Occipital lobe (tissue), 2 donors: Measurements from ENCODE around the gene PTP4A1. TPM values are rescaled to one million over a fixed set of nuclear protein-coding genes. Genes with fewer than 3 reads are reported as not detected.
A peak's percentile ranks its signal among the peaks of the same experiment; 100 is the strongest.

Experiments
- DNase-seq: peaks from one replicate; lab custom pipeline; 2025; lab: John Stamatoyannopoulos, UW
- total RNA-seq: library from RNA; depleted of rRNA; stranded (reverse); fragments of >200 nt; gene quantifications from one replicate; pipeline ENCODE4 v1.2.3, GENCODE V29; 2014

PTP4A1 gene
- total RNA-seq, 1 donor from 2014 or later, result 83.0 TPM

DNA sequence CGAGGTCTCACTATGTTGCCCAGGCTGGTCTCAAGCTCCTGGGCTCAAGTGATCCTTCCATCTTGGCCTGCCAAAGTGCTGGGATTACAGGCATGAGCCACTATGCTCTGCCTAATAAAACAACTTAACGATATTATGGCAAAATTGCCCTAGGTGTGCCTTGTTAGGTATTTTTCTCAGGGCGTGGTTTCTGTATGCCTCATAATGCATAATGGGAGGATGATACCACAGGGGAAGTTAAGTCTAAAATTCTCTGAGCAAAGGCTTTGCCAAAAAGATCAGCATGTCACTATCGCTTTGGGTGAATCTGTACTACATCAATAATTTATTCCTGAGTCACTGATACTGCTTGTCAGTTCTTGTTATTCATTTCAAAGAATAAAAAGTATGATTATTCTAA is 15.9 kb upstream of the PTP4A1 start:
- DNase-seq, result no peak

DNA sequence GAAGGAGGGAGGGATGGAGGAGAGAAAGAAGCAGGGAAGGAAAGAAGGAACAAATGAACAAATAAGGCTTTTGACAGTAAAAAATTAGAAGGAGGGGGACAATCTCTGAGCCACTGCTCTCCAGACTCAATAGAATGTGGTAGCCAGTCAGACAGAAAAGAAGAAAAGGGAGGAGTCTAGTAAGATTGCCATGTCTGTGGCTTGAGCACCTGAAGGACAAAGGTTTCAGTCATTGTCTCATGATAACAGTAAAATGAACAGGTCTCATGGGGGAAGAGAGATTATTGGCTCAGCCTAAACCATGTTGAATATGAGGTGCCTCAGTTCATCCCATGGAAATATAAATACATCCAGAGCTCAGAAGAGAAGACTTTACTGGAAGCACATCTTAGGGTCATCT is 14.0 kb upstream of the PTP4A1 start:
- no peak for DNase-seq

DNA sequence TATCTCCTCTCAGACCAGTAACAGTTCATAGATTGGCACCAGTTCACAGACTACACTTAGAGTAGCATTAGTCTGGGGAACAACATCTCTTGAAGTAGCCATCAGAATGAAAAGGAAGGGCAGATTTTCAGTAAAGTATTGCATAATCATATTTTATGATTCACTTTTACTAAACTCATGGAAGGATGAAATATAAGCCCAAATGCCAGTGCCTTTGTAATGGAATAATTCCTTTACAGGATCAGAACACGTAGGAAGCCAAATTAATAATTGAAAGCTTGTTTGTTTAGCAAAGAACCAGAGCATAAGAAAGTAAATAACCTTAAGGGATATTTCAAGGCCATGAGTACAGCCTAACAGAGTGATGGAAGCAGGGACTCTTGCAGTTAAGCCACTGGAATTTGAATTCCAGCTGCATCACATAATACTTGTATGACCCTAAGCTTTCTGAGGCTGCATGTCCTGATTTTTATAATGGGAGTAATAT is 11.4 kb upstream of the PTP4A1 start:
- no peak for DNase-seq

GRCh38 chr6:63561288-63561687 is 11.0 kb upstream of the PTP4A1 start:
- no peak for DNase-seq

- DNase-seq, result no peak
These were observed 9.0 kb upstream of the PTP4A1 start for GRCh38 chr6:63563235-63563634.

- no peak for DNase-seq
These were observed 7.1 kb upstream of the PTP4A1 start for GRCh38 chr6:63565058-63565726.

DNA sequence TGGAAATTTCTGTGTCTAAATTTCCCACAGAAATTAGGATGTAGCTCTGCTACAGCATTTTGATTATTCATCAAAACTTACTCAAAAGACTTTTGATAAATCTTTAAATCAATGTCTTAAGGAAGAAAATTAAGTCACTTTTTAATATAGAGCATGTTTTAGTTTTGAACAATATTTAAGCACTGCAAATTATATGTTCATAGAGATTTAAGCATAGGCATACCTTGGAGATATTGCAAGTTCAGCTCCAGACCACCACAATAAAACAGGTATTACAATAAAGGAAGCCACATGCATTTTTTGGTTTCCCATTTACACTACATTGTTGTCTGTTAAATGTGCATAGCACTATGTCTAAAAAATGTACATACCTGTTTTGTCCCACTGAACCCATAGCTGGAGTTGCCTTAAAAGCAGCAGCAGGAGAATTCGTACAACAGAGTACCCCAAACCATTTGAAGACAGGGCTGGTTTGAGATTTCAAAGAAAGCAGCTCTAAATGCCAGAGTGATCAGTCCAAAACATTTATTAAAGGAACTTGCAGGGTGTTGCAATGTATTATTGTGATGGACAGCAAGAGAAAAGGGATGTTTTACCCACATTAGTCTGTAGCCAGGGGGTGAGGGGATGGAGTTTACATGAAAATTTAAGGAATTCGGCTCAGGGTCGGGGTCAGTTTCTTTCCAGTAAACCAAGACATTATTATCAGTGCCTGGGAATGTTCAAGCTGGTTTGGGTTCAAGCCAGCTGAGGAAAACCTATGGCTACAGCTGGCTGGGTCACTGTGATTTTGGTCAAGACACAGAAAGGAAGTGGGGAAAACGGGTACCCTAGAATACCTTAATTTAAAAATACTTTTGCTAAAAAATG is 6.3 kb upstream of the PTP4A1 start:
- DNase-seq, result no peak

DNA sequence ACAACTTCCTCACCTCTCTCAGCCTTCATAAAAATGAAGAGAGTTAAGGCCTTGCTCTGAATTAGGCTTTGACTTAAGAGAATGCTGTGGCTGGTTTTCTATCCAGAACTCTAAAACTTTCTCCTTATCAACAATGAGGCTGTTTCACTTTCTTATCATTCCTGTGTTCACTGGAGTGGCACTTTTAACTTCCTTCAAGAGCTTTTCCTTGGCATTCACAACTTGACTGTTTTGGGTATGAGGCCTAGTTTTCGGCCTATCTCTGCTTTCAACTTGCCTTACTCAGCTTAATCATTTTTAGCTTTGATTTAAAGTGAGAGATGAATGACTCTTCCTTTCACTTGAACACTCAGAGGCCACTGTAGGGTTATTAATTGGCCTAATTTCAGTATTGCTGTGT is 4.3 kb upstream of the PTP4A1 start:
- DNase-seq, result no peak

GRCh38 chr6:63571361-63572043 is 778 bp upstream of the PTP4A1 start:
- DNase-seq, result no peak

DNA sequence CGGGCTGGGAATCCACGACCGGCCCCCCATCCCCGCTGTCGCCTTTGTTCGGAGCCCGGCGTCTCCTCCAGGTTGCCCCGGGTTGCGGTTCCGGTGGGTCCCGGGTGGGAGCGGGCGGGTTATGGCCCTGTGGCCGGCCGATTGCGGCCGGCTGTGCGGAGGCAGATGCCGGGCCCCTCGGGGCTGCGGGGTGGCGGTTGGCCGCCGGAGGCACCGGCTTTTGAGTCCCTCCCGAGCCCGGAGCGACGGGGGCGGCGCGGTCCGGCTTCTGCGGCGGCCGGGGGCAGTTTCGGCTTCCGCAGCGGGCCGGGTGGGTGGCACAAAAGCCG is 431 bp downstream of the PTP4A1 start:
- no peak for DNase-seq

DNA sequence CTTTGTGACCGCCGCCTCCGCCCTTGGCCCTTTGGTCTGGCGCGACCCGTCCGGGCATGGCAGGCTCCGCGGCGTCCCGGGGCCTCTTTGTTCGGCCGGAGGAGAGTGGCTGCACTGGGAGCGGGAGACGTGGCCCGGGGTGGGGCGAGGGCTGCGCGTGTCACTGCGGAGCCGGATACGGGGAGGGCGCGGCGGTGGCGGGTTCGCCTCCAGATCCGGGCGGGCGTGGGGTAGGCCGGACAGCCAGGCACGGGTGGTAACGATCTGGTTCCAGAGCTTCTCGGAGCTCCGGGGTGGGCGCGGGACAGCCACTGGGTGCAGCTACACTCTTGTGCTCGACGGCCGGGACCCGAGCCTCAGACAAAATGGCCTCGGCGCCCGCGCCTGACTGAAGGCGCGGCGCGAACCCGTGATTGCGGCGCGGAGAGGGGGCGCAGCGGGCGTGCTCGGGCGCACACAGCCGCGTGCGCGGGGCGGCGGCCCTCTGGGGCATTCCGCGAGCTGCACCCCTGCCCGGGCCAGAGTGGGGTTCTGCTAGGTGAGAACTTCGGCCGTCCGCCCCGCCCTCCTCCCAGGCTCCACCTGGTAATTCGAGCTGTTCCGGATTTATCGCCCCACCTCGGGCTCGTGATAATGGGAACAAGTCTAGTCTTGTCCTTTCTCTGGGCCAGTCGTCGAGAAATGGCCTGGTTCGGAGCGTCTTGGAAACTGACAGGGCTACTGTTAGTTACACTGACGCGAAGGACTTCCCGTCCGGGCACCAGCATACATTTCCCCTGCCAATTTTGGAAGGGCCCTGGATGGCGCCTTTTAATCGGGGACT is 1.0 kb downstream of the PTP4A1 start:
- DNase-seq, result peak; percentile 67

- no peak for DNase-seq
These were observed 1.7 kb downstream of the PTP4A1 start for GRCh38 chr6:63573899-63574553.

GRCh38 chr6:63574554-63574900 is 2.2 kb downstream of the PTP4A1 start:
- no peak for DNase-seq

- no peak for DNase-seq
These were observed 4.0 kb downstream of the PTP4A1 start for GRCh38 chr6:63576147-63576772.

DNA sequence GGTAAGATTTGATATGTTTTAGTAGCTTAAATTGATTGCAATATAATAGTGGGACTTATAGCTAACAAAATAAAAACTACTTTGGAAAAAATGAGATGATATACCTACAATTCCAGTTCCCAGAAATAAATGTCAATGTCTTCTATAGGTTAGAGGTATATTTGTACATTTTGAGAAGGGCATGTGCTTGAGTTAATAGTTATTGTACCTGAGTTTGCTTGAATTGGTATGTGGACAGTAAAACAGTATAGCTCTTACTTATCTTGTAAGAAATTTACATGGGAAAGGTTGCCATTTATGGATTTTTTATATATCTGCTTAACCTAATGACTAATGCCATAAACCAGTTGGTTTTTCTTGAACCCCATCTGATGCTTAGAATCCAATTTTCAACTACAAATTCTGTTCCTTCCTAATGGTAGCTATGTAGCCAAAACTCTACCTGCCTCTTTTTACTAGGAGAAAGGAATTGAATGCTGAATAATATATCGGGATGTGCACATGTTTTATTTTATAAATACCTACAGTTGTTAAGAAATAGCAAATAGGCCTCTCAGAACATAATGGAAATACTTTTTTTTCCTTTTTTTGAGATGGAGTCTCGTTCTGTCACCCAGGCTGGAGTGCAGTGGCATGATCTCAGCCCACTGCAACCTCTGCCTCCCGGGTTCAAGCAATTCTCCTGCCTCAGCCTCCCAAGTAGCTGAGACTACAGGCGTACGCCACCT is 4.9 kb downstream of the PTP4A1 start:
- DNase-seq, result no peak

DNA sequence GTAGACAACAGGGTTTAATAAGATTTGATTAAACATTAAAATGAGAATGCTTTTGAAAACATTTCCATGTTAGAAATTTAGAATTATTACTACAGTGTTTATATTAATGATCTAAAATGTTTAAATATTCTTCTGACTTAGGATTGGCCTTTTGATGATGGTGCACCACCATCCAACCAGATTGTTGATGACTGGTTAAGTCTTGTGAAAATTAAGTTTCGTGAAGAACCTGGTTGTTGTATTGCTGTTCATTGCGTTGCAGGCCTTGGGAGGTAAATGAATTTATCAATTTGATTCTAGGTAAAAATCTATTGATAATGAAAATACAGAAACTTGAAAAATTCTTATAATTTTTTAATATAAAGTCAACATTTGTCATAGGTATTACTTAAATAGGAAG is 6.5 kb downstream of the PTP4A1 start:
- DNase-seq, result no peak

GRCh38 chr6:63579937-63580703 is 7.8 kb downstream of the PTP4A1 start:
- DNase-seq, result no peak

DNA sequence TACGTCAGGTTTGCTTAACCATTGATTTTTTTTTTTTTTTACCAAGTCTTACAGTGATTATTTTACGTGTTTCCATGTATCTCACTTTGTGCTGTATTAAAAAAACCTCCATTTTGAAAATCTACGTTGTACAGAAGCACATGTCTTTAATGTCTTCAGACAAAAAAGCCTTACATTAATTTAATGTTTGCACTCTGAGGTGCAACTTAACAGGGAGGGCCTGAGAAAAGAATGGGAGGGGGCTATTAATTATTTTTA is 8.4 kb downstream of the PTP4A1 start:
- no peak for DNase-seq

DNA sequence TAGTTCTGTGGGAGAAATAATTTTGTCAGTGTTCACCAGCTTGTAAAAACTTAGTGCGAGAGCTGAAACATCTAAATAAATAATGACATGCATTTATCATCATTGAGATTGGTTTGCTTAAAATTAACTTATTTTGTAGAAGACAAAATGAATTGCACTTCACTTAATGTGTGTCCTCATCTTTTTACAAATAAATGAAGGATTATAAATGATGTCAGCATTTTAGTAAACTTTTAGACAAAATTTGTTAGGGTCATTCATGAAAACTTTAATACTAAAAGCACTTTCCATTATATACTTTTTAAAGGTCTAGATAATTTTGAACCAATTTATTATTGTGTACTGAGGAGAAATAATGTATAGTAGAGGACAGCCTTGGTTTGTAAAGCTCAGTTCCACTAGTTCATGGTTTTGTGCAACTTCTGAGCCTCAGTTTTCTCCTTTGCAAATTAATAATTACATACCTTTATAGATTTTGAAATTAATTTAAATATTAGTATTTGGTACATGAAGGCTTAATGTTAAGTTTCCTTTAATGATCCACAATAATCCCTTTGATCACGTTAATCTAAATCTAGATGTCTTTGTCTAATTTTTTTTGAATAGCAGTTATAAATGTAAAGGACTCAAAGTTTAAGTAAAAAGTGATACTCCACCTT is 9.2 kb downstream of the PTP4A1 start:
- DNase-seq, result no peak
